HG02852 (cell line): ENCODE data around the gene MEIS2.

ENCODE experiments used
- ATAC-seq: cut with Tn5 transposase; IDR thresholded peaks from one replicate; pipeline ENCODE4 v1.9.1; 2021; ENCODE audit warnings: mild to moderate bottlenecking, moderate library complexity; ENCODE audit not compliant: unreplicated experiment

The MEIS2 gene

DNA sequence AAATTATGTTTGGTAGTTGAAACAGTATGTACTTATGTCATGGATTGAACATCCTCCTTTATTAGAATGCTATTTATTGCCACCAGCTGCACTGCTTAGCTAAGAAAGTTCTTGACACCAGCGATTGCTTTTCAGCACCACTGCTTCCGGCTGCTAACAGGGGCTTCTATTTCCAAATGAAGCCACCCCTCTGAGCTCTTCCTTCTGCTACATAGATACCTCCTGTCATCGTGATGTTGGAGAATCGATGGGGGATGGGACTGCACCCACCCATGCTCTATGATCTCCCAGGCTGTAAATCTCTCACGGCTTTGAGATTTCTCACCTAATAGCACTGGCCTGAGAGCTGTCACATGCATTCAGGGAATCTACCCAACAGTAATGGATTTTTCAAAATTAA lies 259.2 kb downstream of the MEIS2 start:
- ATAC-seq: no peak
